ENCODE measurements around the gene ANKRD40.
"Not testable (repeated sequence)": the region's sequence is repeated elsewhere in the genome, so short reads cannot be mapped to it uniquely, and the experiment has no call there.

ANKRD40 gene

GRCh38 chr17:50710025-50710424, 2.3 kb upstream of the ANKRD40 start:
- no peak for DNase-seq

- not testable (repeated sequence) for DNase-seq
These were observed 1.3 kb upstream of the ANKRD40 start for GRCh38 chr17:50709053-50709452.

- peak; percentile 61 for DNase-seq
These were observed 611 bp upstream of the ANKRD40 start for GRCh38 chr17:50708050-50709000.

GRCh38 chr17:50703162-50703561, 4.6 kb downstream of the ANKRD40 start:
- no peak for DNase-seq

DNA sequence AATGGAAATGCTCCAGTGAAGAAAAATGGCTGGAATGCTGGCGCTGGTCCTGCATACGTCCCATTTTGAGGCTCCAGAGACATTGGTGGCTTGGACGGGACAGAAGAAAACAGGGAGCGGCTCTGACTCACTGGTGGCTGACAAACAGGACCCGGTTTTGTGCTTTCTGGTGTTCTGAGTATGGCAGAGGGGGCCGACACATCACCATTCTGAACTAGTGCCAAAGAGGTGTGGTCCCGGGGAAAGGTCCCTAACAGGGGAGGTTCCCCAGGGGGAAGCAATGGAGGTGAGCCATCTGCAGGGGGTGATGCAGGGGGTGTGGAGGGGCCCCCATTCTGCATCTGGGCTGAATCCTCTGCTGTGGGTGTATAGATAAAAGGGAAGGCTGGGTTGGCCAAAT, 8.3 kb downstream of the ANKRD40 start:
- no peak for DNase-seq

GRCh38 chr17:50697663-50698272, 9.9 kb downstream of the ANKRD40 start:
- DNase-seq: no peak

- DNase-seq: no peak
These were observed 10.7 kb downstream of the ANKRD40 start for GRCh38 chr17:50697062-50697461.

GRCh38 chr17:50696365-50696879, 11.3 kb downstream of the ANKRD40 start:
- no peak for DNase-seq

- DNase-seq: no peak
These were observed 14.6 kb downstream of the ANKRD40 start for GRCh38 chr17:50693036-50693682.

- DNase-seq: no peak
These were observed 15.2 kb downstream of the ANKRD40 start for GRCh38 chr17:50692448-50693035.

DNA sequence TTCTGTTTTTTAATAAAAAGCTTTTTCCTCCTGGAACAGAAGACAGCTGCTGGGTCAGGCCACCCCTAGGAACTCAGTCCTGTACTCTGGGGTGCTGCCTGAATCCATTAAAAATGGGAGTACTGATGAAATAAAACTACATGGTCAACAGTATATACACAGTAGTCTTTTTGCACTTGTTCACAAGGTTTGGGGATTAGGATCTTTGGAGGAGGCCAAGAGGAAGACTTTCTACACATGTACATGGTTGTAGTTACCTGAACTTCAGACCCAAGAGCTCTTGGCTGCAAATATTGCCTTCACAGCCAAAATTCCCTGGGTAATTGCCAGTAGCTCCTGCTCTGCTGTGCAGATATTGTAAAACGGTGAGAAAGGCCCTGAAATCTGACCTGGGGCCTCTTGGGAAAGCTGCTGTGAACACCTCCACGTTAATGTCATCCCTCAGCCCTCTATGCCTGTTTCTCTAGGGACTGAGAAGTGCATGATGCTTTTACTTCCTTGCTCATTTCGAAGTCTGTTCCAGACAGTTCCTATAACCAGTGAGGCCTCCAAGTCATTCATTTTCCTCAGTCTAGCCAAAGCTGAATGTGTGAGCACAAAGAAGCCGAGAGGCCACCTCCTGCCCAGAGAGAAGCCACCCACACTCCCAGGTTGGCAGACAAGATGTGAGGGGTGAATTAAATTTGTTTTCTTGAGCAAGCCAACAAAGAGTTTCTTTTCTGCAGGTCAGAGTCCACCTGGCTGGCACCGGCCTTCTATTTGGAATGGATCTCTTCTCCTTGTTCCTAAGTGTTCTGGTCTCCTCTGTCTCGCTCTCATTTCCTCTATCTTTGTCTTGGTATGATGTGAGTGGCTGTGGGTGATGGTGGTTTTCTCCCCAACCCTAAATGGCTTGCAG, 15.9 kb downstream of the ANKRD40 start:
- peak; percentile 26 for DNase-seq

DNA sequence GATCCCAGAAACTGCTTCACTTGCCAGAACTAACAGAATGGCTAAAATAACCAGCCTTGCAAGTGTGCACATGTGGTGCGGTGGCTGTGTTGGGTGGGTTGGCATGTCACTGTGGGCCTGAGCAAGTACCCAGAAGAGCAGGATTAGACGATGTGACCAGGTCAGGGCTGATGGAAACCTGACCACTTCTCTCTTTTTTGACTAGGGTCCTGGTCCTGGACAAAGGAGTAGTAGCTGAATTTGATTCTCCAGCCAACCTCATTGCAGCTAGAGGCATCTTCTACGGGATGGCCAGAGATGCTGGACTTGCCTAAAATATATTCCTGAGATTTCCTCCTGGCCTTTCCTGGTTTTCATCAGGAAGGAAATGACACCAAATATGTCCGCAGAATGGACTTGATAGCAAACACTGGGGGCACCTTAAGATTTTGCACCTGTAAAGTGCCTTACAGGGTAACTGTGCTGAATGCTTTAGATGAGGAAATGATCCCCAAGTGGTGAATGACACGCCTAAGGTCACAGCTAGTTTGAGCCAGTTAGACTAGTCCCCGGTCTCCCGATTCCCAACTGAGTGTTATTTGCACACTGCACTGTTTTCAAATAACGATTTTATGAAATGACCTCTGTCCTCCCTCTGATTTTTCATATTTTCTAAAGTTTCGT, 16.7 kb downstream of the ANKRD40 start:
- DNase-seq: no peak

GRCh38 chr17:50689956-50690886, 17.5 kb downstream of the ANKRD40 start:
- DNase-seq: no peak

DNA sequence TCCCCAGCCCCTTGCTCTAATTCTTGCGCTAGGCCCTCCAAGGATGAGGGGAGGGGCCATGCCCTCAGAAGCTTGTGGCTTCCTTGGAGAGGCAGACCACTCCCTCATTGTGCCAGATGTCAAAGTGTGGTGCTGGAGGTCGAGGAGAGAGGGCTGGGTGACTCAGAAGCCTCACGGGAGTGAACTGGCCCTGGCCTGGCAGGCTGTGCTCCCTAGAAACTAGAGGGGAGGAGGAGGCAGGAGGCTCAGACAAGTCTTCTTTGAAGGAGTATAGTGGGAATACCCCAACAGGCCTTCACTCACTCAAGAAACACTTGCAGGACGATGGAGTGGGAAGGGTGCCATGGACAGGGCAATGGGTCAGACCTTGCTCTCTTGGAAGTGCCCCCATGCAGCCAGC, 18.5 kb downstream of the ANKRD40 start:
- DNase-seq: no peak

DNA sequence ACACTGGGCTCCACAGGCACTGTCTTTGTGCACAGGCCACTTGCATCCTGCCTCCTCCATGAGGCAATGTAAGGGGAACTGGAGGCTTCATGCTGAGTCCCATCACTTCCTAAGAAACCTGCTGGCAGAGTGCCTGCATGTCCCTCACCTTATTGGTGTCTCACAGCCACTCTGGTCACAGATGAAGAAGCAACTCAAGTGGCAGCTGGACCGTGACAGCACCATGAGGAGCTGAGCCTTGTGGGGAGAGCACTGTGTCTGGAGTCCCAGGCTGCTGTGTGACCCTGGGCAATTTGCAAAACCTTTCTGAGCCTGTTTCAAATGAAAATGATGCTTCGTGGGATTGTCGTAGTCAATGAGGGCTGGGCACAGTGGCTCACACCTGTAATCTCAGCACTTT, 19.5 kb downstream of the ANKRD40 start:
- DNase-seq: no peak

GRCh38 chr17:50687200-50688066, 20.3 kb downstream of the ANKRD40 start:
- no peak for DNase-seq

DNA sequence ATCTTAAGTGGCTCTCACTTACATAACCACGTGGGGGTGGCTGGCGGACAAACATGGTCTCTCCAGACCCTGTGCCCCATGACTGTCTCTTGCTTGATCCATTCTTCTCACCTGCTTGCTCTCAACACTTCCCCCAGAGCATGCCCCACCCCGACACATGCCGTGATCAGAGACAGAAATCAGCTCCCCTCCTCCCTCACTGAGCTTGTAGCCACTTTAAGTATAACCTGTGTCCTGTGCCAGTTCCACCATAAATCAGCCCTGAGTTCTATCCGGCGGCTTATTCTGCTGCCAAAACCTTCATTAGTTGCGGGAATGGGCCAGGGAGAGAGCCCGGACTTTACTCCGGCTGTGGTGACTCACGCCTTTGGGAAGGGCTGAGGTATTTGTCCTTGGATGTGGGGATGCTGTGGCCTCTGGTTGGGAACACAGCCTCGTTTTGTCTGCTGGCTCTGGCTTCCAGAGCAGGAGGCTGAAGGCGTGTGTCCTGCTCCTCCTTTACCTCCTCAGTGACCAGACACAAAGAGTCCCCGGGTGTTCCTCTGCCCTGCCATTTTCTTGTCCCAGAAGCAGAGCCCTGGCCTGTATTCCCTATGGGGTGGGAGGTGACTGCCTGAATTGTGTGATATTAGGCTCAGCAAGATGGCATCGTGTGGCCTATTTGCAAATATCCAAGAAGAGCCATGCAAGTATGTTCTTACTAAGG, 21.1 kb downstream of the ANKRD40 start:
- no peak for DNase-seq

GRCh38 chr17:50685691-50686493, 21.8 kb downstream of the ANKRD40 start:
- no peak for DNase-seq

Data from NCI-H2029 treated with DMSO at 0.1 percent for 48 hours (cell line).